Transverse colon (tissue), 4 donors: Measurements from ENCODE around the gene WWOX. TPM values are rescaled to one million over a fixed set of nuclear protein-coding genes. Genes with fewer than 3 reads are reported as not detected.

ENCODE experiments used
- DNase-seq: peaks from one replicate; pipeline ENCODE4 v3.0.0-alpha.2; 2019
- H3K27ac ChIP-seq, 4 donors: fragments of 200-600 bp; sonication (generic); 2 replicates each; pipeline ENCODE4 v1.5.1; 2016 to 2018; ENCODE audit warnings: inconsistent platforms in 4 of 4
- H3K27me3 ChIP-seq: fragments of 200-600 bp; sonication (generic); 2 replicates; pipeline ENCODE4 v1.5.1; 2017; ENCODE audit warnings: inconsistent platforms
- H3K36me3 ChIP-seq, 4 donors: fragments of 200-600 bp; sonication (generic); 2 replicates each; pipeline ENCODE4 v1.5.1; 2017 to 2019; ENCODE audit warnings: inconsistent platforms in 4 of 4
- H3K4me1 ChIP-seq, 4 donors: fragments of 200-600 bp; sonication (generic); 2 replicates each; pipeline ENCODE4 v1.5.1; 2017 to 2020; ENCODE audit warnings: inconsistent platforms in 4 of 4
- H3K4me3 ChIP-seq, 4 donors: fragments of 200-600 bp; sonication (generic); 1 replicate in 1 of 4; 2 replicates in 3 of 4; pipeline versions ENCODE4 v1.5.1 to v1.6.1; 2017 to 2019; ENCODE audit warnings: inconsistent platforms in 4 of 4
- H3K9me3 ChIP-seq, 2 donors: fragments of 200-600 bp; sonication (generic); 2 replicates each; pipeline ENCODE4 v1.5.1; 2017 to 2019; ENCODE audit warnings: inconsistent platforms in 2 of 2
- EP300 ChIP-seq: sonication (generic); formaldehyde crosslinking; IDR thresholded peaks from one replicate; pipeline ENCODE4 v1.6.1; 2017; ENCODE audit warnings: antibody characterized with exemption, low read depth
- POLR2A ChIP-seq: fragments of 450-650 bp; IDR thresholded peaks from one replicate; pipeline ENCODE4 v1.6.1; 2016; ENCODE audit warnings: antibody characterized with exemption, mild to moderate bottlenecking, moderate library complexity
- POLR2AphosphoS5 ChIP-seq, 3 donors: sonication (generic); formaldehyde crosslinking; IDR thresholded peaks; one replicate each; pipeline ENCODE4 v1.6.1; 2016; ENCODE audit warnings: antibody characterized with exemption in 3 of 3
- WGBS, 2 donors: methylation state at CpG; one replicate each; pipeline ENCODE4 v1.1.5; 2018; ENCODE audit warnings: low coverage in 1 of 2; 5-methylcytosine and 5-hydroxymethylcytosine counted together
- in situ Hi-C, 4 donors: fragments of 200-750 bp; cut with MboI; loops; one replicate each; pipeline versions ENCODE4 v1.15.0 to v1.15.1; 2017; ENCODE audit warnings: low sequenced_read_pairs in 3 of 4, low pct_ligation_motif_present in 1 of 4, low pct_unique_long_range_greater_than_20kb in 1 of 4
- intact Hi-C: fragments of 100-400 bp; cut with DNase I; formaldehyde crosslinking; loops from one replicate; pipeline ENCODE4 v1.15.1; 2023; ENCODE audit warnings: low total_unique reads
- total RNA-seq, 4 donors: library from RNA; depleted of rRNA; stranded (reverse); fragments of >200 nt; gene quantifications; one replicate each; pipeline ENCODE4 v1.1.0, GENCODE V29; 2016
- TF ChIP-seq, protein P1 (sequence below), 5 experiments: fragments of 200-600 bp in 3 of 5; fragments of 450-650 bp in 2 of 5; sonication (generic) in 3 of 5; IDR thresholded peaks; 1 replicate in 2 of 5; 2 replicates in 3 of 5; pipeline ENCODE4 v1.5.1; 2016 to 2017; ENCODE audit warnings: antibody characterized with exemption in 5 of 5, inconsistent platforms in 3 of 5, mild to moderate bottlenecking in 2 of 5, moderate library complexity in 1 of 5

Gene WWOX
- total RNA-seq, 4 donors from 2014 or later, result 11.2 to 53.8 (median 24.8) TPM

DNA sequence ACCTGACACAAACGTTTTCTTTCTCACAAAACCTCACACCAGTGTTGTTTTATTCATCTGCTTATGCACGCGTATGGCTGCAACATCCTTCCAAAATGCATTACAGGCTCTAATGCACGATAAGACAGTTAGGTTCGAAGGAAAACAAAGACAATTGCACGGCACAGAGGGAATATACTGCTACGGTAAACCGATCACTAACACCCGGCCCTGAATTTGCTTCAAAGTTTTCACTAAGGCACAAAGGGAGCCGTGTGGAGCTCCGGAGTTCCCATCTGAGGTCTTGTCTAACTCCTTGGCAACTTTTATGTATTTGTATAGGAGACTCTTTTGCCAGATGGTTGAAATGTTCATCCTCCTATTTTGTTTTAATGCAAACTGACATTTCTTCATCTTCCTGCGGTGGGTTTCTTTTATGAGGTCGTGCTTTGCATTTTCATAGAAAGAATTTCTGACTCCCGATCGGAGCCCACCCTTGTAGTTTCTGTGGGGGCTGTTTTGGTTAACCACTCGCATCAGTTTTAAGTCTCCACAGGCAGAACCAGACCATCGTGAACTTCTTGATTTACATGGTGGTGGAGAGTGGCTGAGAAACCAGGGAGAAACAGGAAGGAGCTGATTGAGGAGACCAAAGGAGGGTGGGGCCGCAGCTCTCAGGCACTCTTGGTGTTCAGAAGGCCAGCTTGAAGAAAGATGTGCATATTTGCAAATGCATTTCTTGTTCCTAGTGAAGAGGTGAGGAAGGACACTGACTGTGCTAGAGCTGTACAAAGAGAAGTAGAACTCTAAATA is 984.2 kb downstream of the WWOX start:
- H3K27ac ChIP-seq, result no peak overlapping the region
- 83 to 90% methylated on average over 14 to 18 of the region's 18 CpGs for WGBS, 2 donors
- in situ Hi-C loops (no loop called here), intact Hi-C loops (no loop called here)
- no peak for DNase-seq
- no peaks in the 10 kb centered on the region for H3K27me3 ChIP-seq
- H3K9me3 ChIP-seq, result no peaks in the 10 kb centered on the region
- no peak overlapping the region for H3K4me3 ChIP-seq
- no peak for TF ChIP-seq EP300
- TF ChIP-seq, protein P1, sequence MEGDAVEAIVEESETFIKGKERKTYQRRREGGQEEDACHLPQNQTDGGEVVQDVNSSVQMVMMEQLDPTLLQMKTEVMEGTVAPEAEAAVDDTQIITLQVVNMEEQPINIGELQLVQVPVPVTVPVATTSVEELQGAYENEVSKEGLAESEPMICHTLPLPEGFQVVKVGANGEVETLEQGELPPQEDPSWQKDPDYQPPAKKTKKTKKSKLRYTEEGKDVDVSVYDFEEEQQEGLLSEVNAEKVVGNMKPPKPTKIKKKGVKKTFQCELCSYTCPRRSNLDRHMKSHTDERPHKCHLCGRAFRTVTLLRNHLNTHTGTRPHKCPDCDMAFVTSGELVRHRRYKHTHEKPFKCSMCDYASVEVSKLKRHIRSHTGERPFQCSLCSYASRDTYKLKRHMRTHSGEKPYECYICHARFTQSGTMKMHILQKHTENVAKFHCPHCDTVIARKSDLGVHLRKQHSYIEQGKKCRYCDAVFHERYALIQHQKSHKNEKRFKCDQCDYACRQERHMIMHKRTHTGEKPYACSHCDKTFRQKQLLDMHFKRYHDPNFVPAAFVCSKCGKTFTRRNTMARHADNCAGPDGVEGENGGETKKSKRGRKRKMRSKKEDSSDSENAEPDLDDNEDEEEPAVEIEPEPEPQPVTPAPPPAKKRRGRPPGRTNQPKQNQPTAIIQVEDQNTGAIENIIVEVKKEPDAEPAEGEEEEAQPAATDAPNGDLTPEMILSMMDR (IDR thresholded peaks at IDR 0.05), result no peak
- no peak for TF ChIP-seq POLR2AphosphoS5 (IDR thresholded peaks at IDR 0.05)
- no peak for TF ChIP-seq POLR2A
- H3K36me3 ChIP-seq, result no peaks in the 10 kb centered on the region
- no peaks in the 10 kb centered on the region for H3K4me1 ChIP-seq

DNA sequence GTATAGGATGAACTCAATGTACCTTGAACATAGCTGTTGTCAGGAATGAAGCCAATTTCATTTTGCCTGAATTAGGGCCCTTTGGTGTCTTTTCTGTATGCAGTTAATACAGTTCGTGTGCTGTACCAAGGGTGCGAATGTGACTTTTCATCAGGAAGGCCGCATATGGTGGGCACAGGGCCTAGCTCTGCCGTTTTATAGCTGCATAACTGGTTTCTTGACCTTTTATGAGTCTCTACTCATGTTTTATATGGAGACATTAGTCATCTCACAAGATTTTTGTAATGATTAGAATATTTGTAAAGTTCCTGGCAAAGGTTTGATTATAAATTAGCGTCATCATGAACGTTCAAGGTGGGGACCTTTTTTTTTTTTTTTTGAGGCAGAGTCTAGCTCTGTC is 989.5 kb downstream of the WWOX start:
- H3K4me1 ChIP-seq, result peaks cover 0 to 13% (median 4%) of the 10 kb centered on the region in 4 donors
- no peak for DNase-seq
- no peaks in the 10 kb centered on the region for H3K9me3 ChIP-seq
- TF ChIP-seq POLR2AphosphoS5 (IDR thresholded peaks at IDR 0.05) (no peak), POLR2A (no peak), EP300 (no peak)
- TF ChIP-seq, protein P1 (IDR thresholded peaks at IDR 0.05), result no peak
- H3K36me3 ChIP-seq, result no peaks in the 10 kb centered on the region
- 74 to 80% methylated on average over 4 to 6 of the region's 6 CpGs for WGBS, 2 donors
- in situ Hi-C loops (no loop called here), intact Hi-C loops (no loop called here)
- no peaks in the 10 kb centered on the region for H3K27me3 ChIP-seq
- no peak overlapping the region for H3K4me3 ChIP-seq
- H3K27ac ChIP-seq, result no peak overlapping the region

DNA sequence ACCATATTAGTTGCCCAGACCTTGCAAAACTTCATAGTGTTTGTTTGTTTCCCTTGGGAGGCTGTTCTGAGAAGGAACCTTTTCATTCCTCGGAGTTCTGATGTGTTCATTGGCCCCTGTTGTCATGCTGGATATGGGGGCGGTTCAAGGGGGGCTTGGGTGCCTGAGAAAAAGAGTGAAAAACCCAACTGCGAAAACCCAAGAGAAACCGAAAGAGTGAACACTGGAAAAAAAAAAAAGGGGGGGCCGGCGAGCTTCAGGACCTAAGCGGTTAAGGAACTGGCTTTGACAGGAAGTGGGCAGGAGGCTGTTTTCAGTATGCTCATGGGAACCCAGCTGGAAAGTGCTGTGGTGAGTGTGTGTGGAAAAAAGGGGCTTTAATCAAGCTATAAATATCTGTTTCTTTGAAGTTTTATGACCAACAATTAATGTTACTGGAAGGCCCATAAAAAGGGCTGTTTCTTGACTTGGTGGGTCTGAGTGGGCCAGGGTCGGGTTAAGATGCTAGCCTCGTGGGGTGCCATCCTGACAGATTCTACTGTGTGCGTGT is 990.4 kb downstream of the WWOX start:
- Histone ChIP-seq H3K27me3 (no peaks in the 10 kb centered on the region), H3K27ac (no peak overlapping the region), H3K4me3 (no peak overlapping the region), H3K9me3 (no peaks in the 10 kb centered on the region), H3K36me3 (no peaks in the 10 kb centered on the region), H3K4me1 (peaks cover 0 to 13% (median 4%) of the 10 kb centered on the region in 4 donors)
- DNase-seq, result peak; percentile 35
- TF ChIP-seq, protein P1 (IDR thresholded peaks at IDR 0.05), result no peak
- TF ChIP-seq EP300 (no peak), POLR2A (no peak), POLR2AphosphoS5 (IDR thresholded peaks at IDR 0.05) (no peak)
- in situ Hi-C loops, result no loop called here
- intact Hi-C loops, result no loop called here
- WGBS, 2 donors, result 48% methylated on average over 4 to 10 of the region's 10 CpGs

DNA sequence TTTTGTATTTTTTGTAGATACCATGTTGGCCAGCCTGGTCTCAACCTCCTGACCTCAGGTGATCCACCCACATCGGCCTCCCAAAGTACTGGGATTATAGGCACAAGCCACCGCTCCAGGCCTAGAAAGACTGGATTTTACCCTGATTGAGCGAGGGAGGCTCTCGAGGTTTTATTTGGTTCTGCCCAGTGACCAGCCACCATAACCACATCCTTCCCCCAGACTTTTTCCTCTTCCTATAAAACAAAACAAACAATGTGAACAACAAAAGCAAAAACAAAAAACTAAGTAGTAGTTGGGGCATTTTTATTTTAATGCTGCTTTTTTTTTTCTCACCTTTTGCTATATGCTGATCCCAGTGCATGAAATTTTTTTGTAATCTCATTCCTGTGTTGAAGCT is 991.5 kb downstream of the WWOX start:
- Histone ChIP-seq H3K4me3 (no peak overlapping the region), H3K27me3 (no peaks in the 10 kb centered on the region), H3K27ac (peak overlapping the region in 1 of 4 donors; percentile 12), H3K9me3 (no peaks in the 10 kb centered on the region), H3K4me1 (peaks cover 0 to 13% (median 4%) of the 10 kb centered on the region in 4 donors), H3K36me3 (no peaks in the 10 kb centered on the region)
- intact Hi-C loops (no loop called here), in situ Hi-C loops (no loop called here)
- no peak for DNase-seq
- WGBS, 2 donors, result 76% methylated on average over 3 to 4 of the region's 4 CpGs
- no peak for TF ChIP-seq POLR2A
- TF ChIP-seq EP300, result no peak
- TF ChIP-seq POLR2AphosphoS5 (IDR thresholded peaks at IDR 0.05), result no peak
- TF ChIP-seq, protein P1 (IDR thresholded peaks at IDR 0.05), result no peak
